Endothelial cell (in vitro differentiated cells): ENCODE results near the gene PHF2. TPM values are rescaled to one million over a fixed set of nuclear protein-coding genes. Genes with fewer than 3 reads are reported as not detected.

Experiments used
- DNase-seq: peaks from one replicate; pipeline ENCODE4 v3.0.0; 2021; ENCODE audit warnings: low spot score
- H3K27ac Mint-ChIP-seq: one replicate; pipeline ENCODE4 v1.8.0; 2021; ENCODE audit warnings: mixed read lengths, inconsistent platforms; ENCODE audit not compliant: unreplicated experiment
- H3K27me3 Mint-ChIP-seq: one replicate; pipeline ENCODE4 v1.8.0; 2021; ENCODE audit warnings: mild to moderate bottlenecking, moderate library complexity, mixed read lengths, inconsistent platforms; ENCODE audit not compliant: unreplicated experiment
- H3K36me3 Mint-ChIP-seq: one replicate; pipeline ENCODE4 v1.8.0; 2021; ENCODE audit warnings: mild to moderate bottlenecking, low read depth, mixed read lengths, inconsistent platforms; ENCODE audit not compliant: unreplicated experiment
- H3K4me1 Mint-ChIP-seq: one replicate; pipeline ENCODE4 v1.8.0; 2021; ENCODE audit warnings: mild to moderate bottlenecking, mixed read lengths, inconsistent platforms; ENCODE audit not compliant: unreplicated experiment
- H3K4me3 Mint-ChIP-seq: one replicate; pipeline ENCODE4 v1.8.0; 2021; ENCODE audit warnings: mild to moderate bottlenecking, mixed read lengths, inconsistent platforms; ENCODE audit not compliant: unreplicated experiment
- H3K9me3 Mint-ChIP-seq: one replicate; pipeline ENCODE4 v1.8.0; 2021; ENCODE audit warnings: mixed read lengths, inconsistent platforms; ENCODE audit not compliant: unreplicated experiment
- CTCF ChIP-seq: fragments of 200-600 bp; sonication (generic); IDR thresholded peaks from one replicate; pipeline ENCODE4 v1.5.0; 2021; ENCODE audit warnings: antibody characterized with exemption; ENCODE audit not compliant: unreplicated experiment
- total RNA-seq: library from RNA; stranded (reverse); fragmentation: NEBNext Ultra II Directional; extraction: Animal tissue kit (Norgen Biotek cat#: 25700); gene quantifications from one replicate; pipeline ENCODE4 v1.2.1, GENCODE V29; 2021; ENCODE audit not compliant: unreplicated experiment

Gene PHF2
- total RNA-seq, 1 donor from 2014 or later = 20.9 TPM

- Mint-ChIP-seq H3K4me1 (no peaks in the 10 kb centered on the region), H3K36me3 (peaks cover 14% of the 10 kb centered on the region), H3K9me3 (no peaks in the 10 kb centered on the region), H3K27me3 (no peaks in the 10 kb centered on the region), H3K27ac (no peak overlapping the region), H3K4me3 (no peak overlapping the region)
- no peak for DNase-seq
- TF ChIP-seq CTCF = no peak
These were observed 30.0 kb upstream of the PHF2 start for GRCh38 chr9:93546356-93546755.

GRCh38 chr9:93549611-93550010 is 26.8 kb upstream of the PHF2 start:
- Mint-ChIP-seq H3K4me3 (no peak overlapping the region), H3K9me3 (no peaks in the 10 kb centered on the region), H3K27ac (no peak overlapping the region), H3K36me3 (peaks cover 10% of the 10 kb centered on the region), H3K4me1 (no peaks in the 10 kb centered on the region), H3K27me3 (no peaks in the 10 kb centered on the region)
- no peak for TF ChIP-seq CTCF
- no peak for DNase-seq

- Mint-ChIP-seq H3K9me3 (no peaks in the 10 kb centered on the region), H3K4me3 (no peak overlapping the region), H3K27ac (no peak overlapping the region), H3K4me1 (no peaks in the 10 kb centered on the region), H3K36me3 (peaks cover 14% of the 10 kb centered on the region), H3K27me3 (no peaks in the 10 kb centered on the region)
- TF ChIP-seq CTCF = no peak
- no peak for DNase-seq
These were observed 23.5 kb upstream of the PHF2 start for GRCh38 chr9:93552923-93553322.

GRCh38 chr9:93555370-93555769 is 21.0 kb upstream of the PHF2 start:
- H3K27ac Mint-ChIP-seq = no peak overlapping the region
- TF ChIP-seq CTCF = no peak
- no peaks in the 10 kb centered on the region for H3K9me3 Mint-ChIP-seq
- H3K27me3 Mint-ChIP-seq = peaks cover 1% of the 10 kb centered on the region
- DNase-seq = no peak
- no peak overlapping the region for H3K4me3 Mint-ChIP-seq
- H3K36me3 Mint-ChIP-seq = peaks cover 24% of the 10 kb centered on the region
- no peaks in the 10 kb centered on the region for H3K4me1 Mint-ChIP-seq

GRCh38 chr9:93557366-93558137 is 18.8 kb upstream of the PHF2 start:
- no peaks in the 10 kb centered on the region for H3K4me1 Mint-ChIP-seq
- H3K27ac Mint-ChIP-seq = no peak overlapping the region
- peaks cover 1% of the 10 kb centered on the region for H3K27me3 Mint-ChIP-seq
- peaks cover 30% of the 10 kb centered on the region for H3K36me3 Mint-ChIP-seq
- TF ChIP-seq CTCF = no peak
- DNase-seq = no peak
- H3K4me3 Mint-ChIP-seq = peak overlapping the region; percentile 42
- H3K9me3 Mint-ChIP-seq = no peaks in the 10 kb centered on the region
